ENCODE data around the gene INHBB.
"Not testable (repeated sequence)": the region's sequence is repeated elsewhere in the genome, so short reads cannot be mapped to it uniquely, and the experiment has no call there.

Gene INHBB

DNA sequence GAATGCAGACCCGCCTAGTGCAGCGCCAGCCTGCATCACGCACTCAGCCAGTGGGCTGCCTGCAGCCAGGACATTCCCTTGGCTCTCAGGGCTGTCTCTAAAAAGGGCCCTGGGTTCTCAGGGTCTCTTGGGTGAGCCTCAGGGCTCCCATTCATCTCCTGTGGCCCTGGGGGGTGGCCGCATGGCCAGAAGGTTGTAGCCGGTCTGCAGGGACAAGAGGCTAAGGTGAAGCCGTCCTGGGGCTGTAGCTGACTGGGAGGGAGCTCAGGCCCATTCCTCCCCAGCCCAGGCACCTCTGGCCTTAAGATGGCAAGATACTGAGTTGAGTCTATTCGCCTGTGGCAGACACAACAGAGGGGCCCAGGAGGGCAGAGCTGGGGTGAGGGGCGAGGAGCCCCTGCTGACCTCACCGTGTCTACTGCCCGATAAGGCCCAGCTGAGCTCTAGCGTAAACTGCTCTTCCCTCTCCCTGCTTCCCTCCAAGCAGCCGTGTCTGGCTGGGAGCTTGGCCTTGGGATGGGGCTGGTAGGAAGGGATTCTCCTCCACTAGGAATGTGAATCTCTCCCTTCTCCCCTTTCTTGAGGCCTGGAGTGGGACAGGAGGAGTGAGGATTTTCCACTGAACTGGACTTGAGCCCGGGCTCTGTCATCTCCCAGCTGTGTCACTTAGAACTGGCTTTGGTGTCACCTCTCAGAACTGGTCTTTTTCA, 37.9 kb downstream of the INHBB start:
- no peak for DNase-seq

DNA sequence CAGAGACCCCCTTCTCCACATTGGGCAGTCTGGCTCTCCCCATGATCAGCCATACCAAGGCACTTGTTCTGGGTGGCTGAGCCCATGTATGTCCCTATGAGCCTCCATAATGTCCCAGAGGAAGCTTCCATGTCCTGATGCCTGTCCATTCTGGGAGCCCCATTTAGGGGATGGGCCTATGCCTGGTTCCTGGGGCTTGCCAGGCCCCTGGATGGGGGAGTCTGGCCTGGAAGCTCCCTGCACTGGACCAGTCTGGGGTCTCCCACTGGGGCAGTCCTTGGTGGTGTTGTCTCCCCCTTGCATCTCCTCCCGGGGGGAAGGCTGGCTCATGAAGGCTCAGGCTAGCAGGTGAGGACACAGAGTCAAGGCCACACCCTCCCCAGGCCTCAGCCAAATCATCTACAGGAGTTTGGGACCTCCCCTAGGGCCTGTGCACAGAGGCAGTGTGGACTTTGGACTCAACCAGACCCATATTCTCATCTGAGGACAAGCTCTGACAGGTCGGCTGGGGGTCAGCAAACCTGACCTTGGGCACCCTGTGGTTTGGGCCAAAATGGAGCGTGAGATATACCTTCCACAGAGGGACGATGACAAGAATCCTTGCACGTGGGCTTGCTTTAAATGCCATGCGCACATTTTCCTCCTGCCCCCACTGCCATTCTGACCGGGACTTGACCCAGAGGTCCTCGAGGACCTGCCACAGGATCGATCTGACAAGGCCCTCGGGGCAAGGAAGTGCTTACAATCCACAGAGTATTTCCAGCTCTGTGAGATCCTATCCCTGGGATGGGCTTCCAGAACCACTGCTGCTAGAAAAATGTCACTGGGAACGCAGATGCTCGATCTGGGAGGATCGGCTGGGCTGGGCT, 38.8 kb downstream of the INHBB start:
- DNase-seq: no peak

DNA sequence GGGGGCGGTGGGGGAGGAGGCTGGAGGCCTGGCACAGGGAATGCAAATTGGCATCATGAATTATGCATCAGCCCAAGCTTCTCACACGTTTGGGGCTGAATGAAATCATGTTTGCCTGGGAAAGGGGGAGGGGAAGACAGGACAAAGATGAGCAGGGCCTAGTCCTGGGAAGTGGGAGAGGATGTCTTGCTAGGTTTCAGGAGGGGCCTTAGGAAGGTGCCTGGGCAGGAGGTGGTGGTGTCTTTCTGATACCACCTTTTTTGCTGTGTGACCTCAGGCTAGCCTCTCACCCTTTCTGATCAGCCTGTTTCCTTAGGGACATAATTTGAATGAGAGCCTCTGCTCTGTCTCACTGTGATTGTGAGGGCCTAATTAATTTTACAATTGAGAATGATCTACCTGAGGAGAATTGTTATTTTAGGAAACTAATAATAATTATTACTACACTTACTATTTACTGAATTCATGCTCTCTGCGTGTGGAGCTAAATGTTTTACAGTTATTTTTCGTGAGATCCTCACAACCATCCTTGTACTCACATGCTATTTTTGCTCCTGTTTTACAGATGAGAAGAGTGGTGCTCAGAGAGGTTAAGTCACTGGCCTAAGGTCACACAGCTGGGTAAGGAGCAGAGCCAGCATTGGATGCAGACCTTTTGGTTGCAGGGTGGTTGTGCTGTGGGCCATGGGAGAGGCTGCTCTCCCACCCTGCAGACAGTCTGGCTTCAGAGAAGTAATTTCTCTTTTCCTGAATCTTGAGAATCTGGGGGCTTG, 39.6 kb downstream of the INHBB start:
- no peak for DNase-seq

- no peak for DNase-seq
Measured at GRCh38 chr2:120388222-120389035, 42.5 kb downstream of the INHBB start.

- no peak for DNase-seq
Measured at GRCh38 chr2:120389036-120389391, 43.1 kb downstream of the INHBB start.

- no peak for DNase-seq
Measured at GRCh38 chr2:120390381-120391055, 44.6 kb downstream of the INHBB start.

GRCh38 chr2:120391382-120391781, 45.4 kb downstream of the INHBB start:
- DNase-seq: not testable (repeated sequence)

- DNase-seq: no peak
Measured at GRCh38 chr2:120391911-120392665, 46.2 kb downstream of the INHBB start.

- no peak for DNase-seq
Measured at GRCh38 chr2:120392923-120393322, 47.0 kb downstream of the INHBB start.

GRCh38 chr2:120393456-120393855, 47.5 kb downstream of the INHBB start:
- no peak for DNase-seq

DNA sequence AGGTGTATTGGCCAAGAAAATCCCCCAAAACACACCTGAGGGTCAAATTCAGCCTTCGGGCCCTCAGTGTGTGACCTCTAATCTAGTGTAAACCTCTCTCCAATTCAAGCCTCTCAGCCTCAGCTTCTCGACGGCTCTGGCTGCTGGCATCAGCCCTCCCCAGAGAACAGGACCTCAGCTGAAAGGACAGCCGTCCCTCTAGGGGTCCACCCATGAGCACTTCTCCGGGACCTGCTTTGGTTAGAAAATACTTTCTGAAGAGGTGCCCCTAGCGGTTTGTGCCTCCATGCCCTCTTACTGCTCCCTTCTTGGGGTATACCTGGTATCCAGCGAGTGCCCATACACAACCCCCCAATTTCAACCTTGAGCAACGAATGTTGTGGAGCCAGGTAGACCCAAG, 48.8 kb downstream of the INHBB start:
- no peak for DNase-seq

- DNase-seq: no peak
Measured at GRCh38 chr2:120395221-120396012, 49.5 kb downstream of the INHBB start.

GRCh38 chr2:120396013-120396860, 50.3 kb downstream of the INHBB start:
- peak; percentile 87 for DNase-seq

GRCh38 chr2:120396861-120397811, 51.2 kb downstream of the INHBB start:
- no peak for DNase-seq

DNA sequence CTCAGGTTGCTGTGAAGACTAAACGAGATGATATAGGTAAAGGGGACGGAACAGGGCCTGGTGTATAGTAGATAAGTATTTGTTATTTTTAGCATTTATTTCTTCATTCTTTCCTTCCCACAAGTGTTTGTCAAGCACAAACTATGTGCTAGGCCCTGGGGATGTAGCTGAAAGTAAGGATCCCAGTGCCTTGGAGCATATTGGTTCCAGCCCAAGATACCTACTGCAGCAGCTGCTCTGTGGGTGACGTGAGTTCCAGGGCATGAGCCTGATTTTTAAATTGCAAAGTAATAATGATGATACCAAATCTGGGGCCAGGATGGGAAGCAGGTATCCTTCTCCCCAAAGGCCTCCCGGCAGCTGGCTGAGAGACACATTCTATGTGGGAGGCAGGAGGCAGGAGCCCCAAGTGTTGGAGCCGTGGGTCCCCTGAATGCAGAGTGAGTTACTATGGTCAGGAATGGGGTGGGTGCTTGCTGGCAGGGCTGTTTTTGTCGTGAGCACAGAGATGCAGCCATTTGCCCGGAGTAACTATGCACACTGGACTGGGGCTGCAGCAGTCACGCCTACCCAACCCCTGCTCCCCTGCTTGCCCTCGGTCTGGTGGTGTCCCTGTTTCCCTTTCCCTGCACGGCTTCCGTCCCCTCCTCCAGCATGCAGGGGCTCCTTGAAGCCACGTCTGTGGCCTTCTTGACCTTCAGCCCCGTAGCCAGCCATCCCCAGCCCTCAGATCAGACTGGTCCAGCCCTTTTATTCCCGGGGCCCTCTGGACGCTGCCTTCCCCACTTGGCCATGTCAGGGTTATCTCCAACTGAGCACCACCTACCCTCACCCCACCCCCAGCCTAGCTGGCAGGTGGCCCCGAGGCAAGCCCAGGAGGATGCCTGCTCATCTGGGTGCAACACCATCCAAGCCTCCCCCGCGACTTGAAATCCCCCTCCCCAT, 52.4 kb downstream of the INHBB start:
- DNase-seq: no peak

GRCh38 chr2:120398996-120399888, 53.3 kb downstream of the INHBB start:
- DNase-seq: no peak

Data from NCI-H2171 (cell line).